ENCODE data around the gene RARB.
A peak's percentile ranks its signal among the peaks of the same experiment; 100 is the strongest.

RARB gene

DNA sequence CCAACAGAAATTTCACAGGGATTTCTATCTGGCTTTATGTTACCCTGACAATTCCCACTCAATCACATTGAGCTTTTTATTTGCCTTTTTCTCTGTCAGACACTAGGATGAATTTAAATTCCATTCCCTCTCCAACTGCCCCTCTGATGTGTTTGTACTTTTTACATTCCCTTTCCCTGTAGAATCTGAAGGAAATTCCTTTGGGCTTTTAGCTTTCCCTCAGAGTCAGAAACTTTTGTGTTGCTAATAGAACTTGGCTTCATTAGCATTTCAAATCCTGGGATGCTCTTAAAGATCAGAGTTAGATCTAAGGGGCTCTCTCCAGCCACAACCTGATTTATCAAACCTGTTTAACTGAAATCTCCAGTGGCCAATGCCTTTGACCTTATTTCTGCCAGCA lies 7.9 kb upstream of the RARB start:
- Histone ChIP-seq H3K4me2 (no peak overlapping the region), H4K20me1 (no peaks in the 10 kb centered on the region), H3K36me3 (no peaks in the 10 kb centered on the region), H3K9me3 (peaks cover 6% of the 10 kb centered on the region), H3K9ac (no peak overlapping the region), H3K4me3 (no peak overlapping the region), H3K27me3 (no peaks in the 10 kb centered on the region), H3K4me1 (no peaks in the 10 kb centered on the region), H3K27ac (no peak overlapping the region)
- TF ChIP-seq Cebpa-rat (IDR thresholded peaks at IDR 0.05): no peak

DNA sequence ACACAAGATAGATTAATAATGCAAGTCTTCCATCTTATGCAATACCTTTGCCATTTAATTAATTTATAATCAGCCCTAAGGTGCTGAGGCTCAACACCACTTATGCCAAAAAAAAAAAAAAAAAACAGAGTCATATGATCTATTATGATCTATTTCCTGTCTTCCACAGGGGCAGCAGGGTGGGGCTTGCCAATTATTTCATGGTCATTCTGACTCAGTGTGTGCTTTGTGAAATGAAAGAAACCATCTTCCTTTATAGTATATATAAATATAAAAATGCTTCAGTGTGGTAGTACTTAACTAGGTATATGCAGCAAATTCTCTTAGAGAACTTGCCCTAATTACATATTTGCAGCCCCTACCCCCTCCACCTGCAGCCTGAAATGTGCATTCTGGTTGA lies 7.2 kb upstream of the RARB start:
- no peaks in the 10 kb centered on the region for H3K4me1 ChIP-seq
- no peak overlapping the region for H3K9ac ChIP-seq
- H3K4me3 ChIP-seq: no peak overlapping the region
- no peaks in the 10 kb centered on the region for H4K20me1 ChIP-seq
- H3K36me3 ChIP-seq: no peaks in the 10 kb centered on the region
- no peak for TF ChIP-seq Cebpa-rat (IDR thresholded peaks at IDR 0.05)
- H3K27me3 ChIP-seq: no peaks in the 10 kb centered on the region
- no peak overlapping the region for H3K4me2 ChIP-seq
- H3K9me3 ChIP-seq: peaks cover 6% of the 10 kb centered on the region
- H3K27ac ChIP-seq: no peak overlapping the region

GRCh38 chr3:25421747-25422146 lies 6.3 kb upstream of the RARB start:
- no peaks in the 10 kb centered on the region for H4K20me1 ChIP-seq
- H3K4me3 ChIP-seq: no peak overlapping the region
- H3K9ac ChIP-seq: no peak overlapping the region
- no peak for TF ChIP-seq Cebpa-rat (IDR thresholded peaks at IDR 0.05)
- no peak overlapping the region for H3K27ac ChIP-seq
- peaks cover 6% of the 10 kb centered on the region for H3K9me3 ChIP-seq
- H3K4me1 ChIP-seq: no peaks in the 10 kb centered on the region
- H3K4me2 ChIP-seq: no peak overlapping the region
- H3K27me3 ChIP-seq: peaks cover 6% of the 10 kb centered on the region; the same call in 1 of the 2 replicates
- H3K36me3 ChIP-seq: no peaks in the 10 kb centered on the region

- Histone ChIP-seq H3K36me3 (no peaks in the 10 kb centered on the region), H3K4me2 (no peak overlapping the region), H3K4me1 (no peaks in the 10 kb centered on the region), H3K4me3 (no peak overlapping the region), H3K27me3 (peaks cover 29% of the 10 kb centered on the region), H3K27ac (no peak overlapping the region), H3K9me3 (0 out of 2 replicates have a peak, but pooled peaks cover 9% of the 10 kb centered on the region), H4K20me1 (no peaks in the 10 kb centered on the region; the same call in 1 of the 2 replicates), H3K9ac (no peak overlapping the region)
- TF ChIP-seq Cebpa-rat (IDR thresholded peaks at IDR 0.05): no peak
These were observed 4.1 kb upstream of the RARB start for GRCh38 chr3:25423780-25424588.

DNA sequence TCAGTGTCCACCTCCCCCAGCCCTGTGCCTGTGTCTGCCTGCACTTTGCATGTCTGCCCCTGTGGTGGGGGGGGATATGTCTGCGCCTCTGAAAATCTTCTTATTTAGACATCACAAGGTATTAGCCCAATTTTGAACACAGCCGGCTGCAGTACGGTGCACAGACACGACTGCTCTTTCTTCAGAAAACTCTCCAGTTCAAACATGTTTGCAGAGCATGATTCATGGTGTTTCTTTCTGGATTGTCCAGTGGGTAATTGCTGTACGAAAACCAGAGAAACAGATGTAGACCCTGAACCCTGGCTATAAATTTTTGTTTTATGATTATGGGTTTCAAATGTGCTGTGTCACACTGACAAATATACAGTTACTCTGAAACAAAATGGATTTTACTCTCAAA lies 3.4 kb upstream of the RARB start:
- H3K27me3 ChIP-seq: peaks cover 35% of the 10 kb centered on the region
- no peak overlapping the region for H3K9ac ChIP-seq

DNA sequence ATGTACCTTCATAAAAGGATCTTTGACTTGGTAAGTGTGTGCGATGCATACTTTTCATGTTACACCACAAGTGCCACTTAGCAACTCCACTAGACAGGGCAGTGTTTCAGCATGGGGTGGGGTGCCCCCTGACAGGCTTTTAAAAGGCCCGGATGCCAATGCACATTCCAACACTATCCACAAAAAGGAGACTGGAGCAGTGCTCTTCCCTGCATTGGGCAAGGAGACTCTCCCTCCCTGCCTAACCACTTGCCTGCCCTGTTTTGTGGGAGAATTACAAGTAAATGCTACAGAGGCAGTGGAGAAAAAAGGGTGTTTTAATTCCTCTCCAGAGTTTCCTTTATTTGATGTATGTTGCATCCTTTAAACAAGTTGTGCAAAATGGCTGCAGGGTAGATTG lies 1.7 kb upstream of the RARB start:
- H3K27me3 ChIP-seq: peaks cover 40% of the 10 kb centered on the region
- H4K20me1 ChIP-seq: no peaks in the 10 kb centered on the region; the same call in 1 of the 2 replicates
- no peak overlapping the region for H3K27ac ChIP-seq
- H3K9me3 ChIP-seq: 0 out of 2 replicates have a peak, but pooled peaks cover 9% of the 10 kb centered on the region
- no peaks in the 10 kb centered on the region for H3K4me1 ChIP-seq
- H3K4me3 ChIP-seq: no peak overlapping the region
- no peak overlapping the region for H3K4me2 ChIP-seq
- no peaks in the 10 kb centered on the region for H3K36me3 ChIP-seq
- H3K9ac ChIP-seq: no peak overlapping the region
- TF ChIP-seq Cebpa-rat (IDR thresholded peaks at IDR 0.05): no peak

More for the DNA sequence above, 3.4 kb upstream of the RARB start:
- Histone ChIP-seq H3K9me3 (0 out of 2 replicates have a peak, but pooled peaks cover 9% of the 10 kb centered on the region), H3K4me2 (no peak overlapping the region), H3K4me3 (no peak overlapping the region), H3K4me1 (no peaks in the 10 kb centered on the region), H3K27ac (no peak overlapping the region), H4K20me1 (no peaks in the 10 kb centered on the region; the same call in 1 of the 2 replicates), H3K36me3 (no peaks in the 10 kb centered on the region)
- TF ChIP-seq Cebpa-rat (IDR thresholded peaks at IDR 0.05): no peak

DNA sequence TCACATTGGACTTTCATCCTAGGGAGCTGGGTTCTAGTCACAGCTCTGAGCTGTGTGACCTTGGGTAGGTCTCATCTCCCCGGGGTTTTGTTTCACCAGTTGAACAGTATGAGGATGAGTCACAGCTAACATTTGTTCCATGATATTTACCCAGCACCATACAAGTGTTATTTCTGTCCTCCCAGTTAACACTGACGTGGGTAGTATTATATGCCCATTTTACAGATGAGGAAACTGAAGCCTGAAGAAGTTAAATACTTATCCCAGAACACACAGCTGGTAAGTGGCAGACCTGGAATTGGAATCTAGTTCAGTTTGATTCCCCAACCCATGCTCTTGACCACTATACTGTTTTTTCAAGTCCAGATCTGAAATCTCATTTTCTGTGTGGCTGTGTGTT lies 908 bp upstream of the RARB start:
- no peak overlapping the region for H3K27ac ChIP-seq
- no peak overlapping the region for H3K9ac ChIP-seq
- H3K27me3 ChIP-seq: peaks cover 40% of the 10 kb centered on the region
- TF ChIP-seq Cebpa-rat (IDR thresholded peaks at IDR 0.05): no peak
- no peak overlapping the region for H3K4me3 ChIP-seq
- no peaks in the 10 kb centered on the region; the same call in 1 of the 2 replicates for H4K20me1 ChIP-seq
- 0 out of 2 replicates have a peak, but pooled peaks cover 9% of the 10 kb centered on the region for H3K9me3 ChIP-seq
- H3K4me2 ChIP-seq: no peak overlapping the region
- no peaks in the 10 kb centered on the region for H3K36me3 ChIP-seq
- H3K4me1 ChIP-seq: no peaks in the 10 kb centered on the region

DNA sequence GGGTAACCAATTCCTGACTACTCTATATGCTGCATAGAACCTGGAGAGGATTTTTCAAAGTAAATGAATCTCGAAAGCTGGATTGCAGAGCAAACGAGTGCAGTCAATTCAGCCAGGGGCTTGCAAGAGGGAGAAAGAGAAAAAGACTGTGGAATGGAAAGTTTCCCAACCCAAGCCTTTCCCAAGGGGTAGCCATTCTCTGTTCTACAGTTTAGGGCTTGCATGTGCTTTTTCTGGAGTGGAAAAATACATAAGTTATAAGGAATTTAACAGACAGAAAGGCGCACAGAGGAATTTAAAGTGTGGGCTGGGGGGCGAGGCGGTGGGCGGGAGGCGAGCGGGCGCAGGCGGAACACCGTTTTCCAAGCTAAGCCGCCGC lies 511 bp upstream of the RARB start:
- Histone ChIP-seq H3K36me3 (no peaks in the 10 kb centered on the region), H3K4me3 (no peak overlapping the region; the same call in 1 of the 2 replicates), H3K9ac (no peak overlapping the region), H3K27ac (no peak overlapping the region), H3K4me1 (no peaks in the 10 kb centered on the region), H3K9me3 (0 out of 2 replicates have a peak, but pooled peaks cover 9% of the 10 kb centered on the region), H4K20me1 (no peaks in the 10 kb centered on the region; the same call in 1 of the 2 replicates), H3K4me2 (0 out of 2 replicates have a peak overlapping the region, but pooled peaks have one; percentile 20), H3K27me3 (peaks cover 40% of the 10 kb centered on the region)
- no peak for TF ChIP-seq Cebpa-rat (IDR thresholded peaks at IDR 0.05)

GRCh38 chr3:25428789-25429335 lies 799 bp downstream of the RARB start:
- Histone ChIP-seq H3K9me3 (0 out of 2 replicates have a peak, but pooled peaks cover 9% of the 10 kb centered on the region), H3K4me3 (no peak overlapping the region), H3K27me3 (peaks cover 40% of the 10 kb centered on the region), H3K27ac (no peak overlapping the region), H4K20me1 (no peaks in the 10 kb centered on the region; the same call in 1 of the 2 replicates), H3K9ac (no peak overlapping the region), H3K36me3 (no peaks in the 10 kb centered on the region), H3K4me2 (no peak overlapping the region), H3K4me1 (no peaks in the 10 kb centered on the region)
- TF ChIP-seq Cebpa-rat (IDR thresholded peaks at IDR 0.05): no peak

All from BLaER1 (cell line).